GM19035 (cell line): ENCODE results near the gene PSMD9.
"Not testable (repeated sequence)": the region's sequence is repeated elsewhere in the genome, so short reads cannot be mapped to it uniquely, and the experiment has no call there.

ENCODE experiments used
- ATAC-seq: cut with Tn5 transposase; IDR thresholded peaks from one replicate; pipeline ENCODE4 v1.9.1; 2021; ENCODE audit not compliant: unreplicated experiment

PSMD9 gene

DNA sequence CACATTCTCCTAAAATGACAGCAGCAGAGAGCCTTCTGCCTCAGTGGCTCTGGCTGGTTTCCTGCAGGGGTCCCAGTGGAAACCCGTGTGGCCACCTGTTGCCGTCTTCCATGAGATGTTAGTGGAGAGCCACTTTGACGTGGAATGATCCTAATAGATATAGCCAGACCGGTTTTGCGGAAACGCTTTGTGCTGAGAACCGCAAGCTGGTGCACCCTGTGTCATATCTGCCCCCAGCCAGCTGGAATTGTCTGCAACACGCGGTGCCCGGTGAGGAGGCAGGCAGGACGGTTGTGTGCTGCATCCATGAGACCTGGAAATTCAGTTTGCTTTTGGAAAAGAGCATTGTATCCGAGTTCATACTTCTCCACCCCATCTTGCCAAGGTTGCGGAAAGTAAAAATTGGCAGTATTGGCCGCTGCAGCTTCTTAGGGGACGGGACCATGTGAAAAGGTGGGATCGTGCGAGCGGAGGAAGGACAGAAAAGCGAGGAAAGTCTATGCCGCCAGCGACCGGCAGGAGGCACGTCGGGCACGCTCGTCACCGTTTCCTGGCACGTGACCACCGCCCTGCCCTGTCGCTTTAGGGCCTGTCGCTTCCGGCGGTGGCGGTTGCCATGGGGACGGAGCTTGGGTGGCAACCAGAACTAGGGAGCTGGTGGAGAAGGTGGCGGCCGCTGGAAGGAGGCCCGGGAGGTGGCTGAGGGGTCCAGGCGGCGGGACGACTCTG, 29.5 kb downstream of the PSMD9 start, which contains the start of gene CFAP251:
Gene CFAP251, plus strand, starts transcription at position 643 of the 729 bp plus-strand sequence. CDS start 2,714 bp downstream, outside the sequence.
- ATAC-seq: peak; percentile 90

DNA sequence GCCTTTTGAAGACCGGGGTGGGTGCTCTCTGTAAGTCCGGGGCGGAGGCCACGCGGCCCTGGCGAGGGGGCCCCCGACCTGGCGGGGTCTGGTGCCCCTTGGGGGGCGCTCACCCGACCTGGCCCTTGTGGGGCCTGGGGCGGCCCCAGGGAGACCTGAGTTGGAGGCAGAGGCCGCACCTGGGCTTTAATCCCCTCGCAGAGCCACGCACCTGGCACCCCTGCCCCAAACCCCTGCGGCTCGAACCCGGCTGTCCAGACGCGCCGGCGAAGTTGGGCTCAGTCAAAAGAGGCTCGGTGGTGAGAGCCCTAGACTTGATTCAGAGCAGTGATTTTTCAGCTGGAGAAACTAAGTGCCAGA, 30.1 kb downstream of the PSMD9 start:
- ATAC-seq: peak; percentile 14

DNA sequence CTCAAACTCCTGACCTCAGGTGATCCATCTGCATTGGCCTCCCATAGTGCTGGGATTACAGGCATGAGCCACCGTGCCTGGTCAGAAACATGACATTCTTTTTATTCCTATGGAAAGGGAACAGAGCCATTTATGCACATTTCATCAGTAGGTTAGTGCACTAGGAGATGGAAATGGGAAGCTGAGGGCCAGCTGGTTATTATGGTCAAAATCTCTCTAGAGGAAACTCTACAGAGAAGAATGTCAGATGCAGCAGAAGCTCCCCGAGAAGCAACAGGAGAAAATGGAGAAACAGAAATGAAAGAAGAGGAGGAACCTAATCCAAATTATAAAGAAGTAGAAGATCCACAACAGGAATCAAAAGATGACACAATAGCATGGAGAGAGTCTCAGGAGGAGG, 32.5 kb downstream of the PSMD9 start:
- no peak for ATAC-seq

DNA sequence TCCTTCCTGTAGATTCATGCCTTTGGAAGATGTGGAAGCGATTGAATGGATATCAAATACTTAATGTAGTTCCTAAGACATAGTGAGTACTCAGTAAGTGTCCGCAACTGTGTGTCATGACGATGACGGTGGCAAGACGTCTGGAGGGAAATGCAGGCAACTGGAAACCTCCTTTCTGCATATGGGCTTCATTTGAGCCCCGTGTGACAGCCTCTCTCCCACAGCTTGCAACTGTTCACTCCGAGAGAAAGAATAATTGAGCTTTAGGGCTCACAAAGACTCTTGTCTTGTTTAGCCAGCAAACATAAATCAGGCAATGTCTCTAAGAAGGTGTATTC, 36.7 kb downstream of the PSMD9 start:
- ATAC-seq: no peak

DNA sequence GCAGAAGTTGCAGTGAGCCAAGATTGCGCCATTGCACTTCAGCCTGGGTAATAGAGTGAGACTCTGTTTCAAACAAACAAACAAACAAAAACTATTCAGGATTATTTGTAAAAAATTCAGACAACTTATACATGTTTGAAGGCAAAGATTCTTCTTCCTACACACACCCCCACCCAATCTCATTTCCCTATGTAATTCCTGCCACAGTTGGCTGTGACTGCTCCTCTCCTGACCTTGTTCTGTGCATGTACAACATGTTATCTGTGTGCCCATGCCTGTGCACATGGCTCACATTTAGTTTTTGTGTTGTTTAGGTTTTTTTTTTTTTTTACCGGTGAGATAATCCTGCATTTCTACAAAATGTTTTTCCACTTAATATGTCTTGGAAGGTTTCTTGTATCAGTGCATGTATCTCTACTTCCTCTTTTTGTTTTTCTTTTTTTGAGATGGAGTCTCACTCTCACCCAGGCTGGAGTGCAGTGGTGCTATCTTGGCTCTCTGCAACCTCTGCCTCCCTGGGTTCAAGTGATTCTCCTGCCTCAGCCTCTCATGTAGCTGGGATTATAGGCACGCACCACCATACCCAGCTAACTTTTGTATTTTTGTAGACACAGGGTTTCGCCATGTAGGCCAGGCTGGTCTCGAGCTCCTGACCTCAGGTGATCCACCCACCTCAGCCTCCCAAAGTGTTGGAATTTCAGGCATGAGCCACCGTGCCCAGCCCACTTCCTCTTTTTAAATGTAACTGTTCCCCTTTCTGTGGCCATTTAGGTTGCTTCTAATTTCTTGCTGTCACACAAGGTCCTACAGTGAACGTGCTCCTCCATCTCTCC, 38.5 kb downstream of the PSMD9 start:
- ATAC-seq: no peak

DNA sequence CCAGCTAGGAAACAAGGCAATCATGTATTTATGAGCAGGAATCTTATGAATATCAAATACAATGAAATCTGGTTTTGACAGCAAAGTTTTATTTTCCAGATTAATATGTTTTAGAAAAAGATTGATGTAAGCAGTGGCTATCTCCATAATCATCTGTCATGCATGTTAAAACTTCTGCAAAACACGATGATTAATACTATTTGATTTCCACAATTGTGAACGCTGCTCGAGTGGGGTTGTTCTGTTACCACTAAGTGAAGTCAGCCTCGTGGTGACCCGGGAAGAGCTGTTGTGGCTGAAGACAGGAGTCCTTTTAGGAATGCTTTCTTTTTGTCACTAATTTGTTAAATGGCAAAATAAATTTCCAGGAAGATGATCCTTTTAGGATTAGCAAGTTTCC, 39.2 kb downstream of the PSMD9 start:
- no peak for ATAC-seq

DNA sequence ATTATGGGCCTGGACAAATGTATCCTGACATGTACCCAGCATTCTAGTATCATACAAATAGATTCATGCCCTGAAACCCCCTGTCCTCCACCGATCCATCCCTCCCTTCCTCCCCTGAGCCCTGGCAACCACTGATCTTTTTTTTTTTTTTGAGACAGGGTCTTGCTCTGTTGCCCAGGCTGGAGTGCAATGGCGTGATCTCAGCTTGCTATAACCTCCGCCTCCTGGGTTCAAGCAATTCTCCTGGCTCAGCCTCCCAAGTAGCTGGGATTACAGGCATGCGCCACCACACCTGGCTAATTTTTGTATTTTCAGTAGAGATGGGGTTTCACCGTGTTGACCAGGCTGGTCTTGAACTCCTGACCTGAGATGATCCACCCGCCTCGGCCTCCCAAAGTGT, 41.0 kb downstream of the PSMD9 start:
- ATAC-seq: not testable (repeated sequence)

DNA sequence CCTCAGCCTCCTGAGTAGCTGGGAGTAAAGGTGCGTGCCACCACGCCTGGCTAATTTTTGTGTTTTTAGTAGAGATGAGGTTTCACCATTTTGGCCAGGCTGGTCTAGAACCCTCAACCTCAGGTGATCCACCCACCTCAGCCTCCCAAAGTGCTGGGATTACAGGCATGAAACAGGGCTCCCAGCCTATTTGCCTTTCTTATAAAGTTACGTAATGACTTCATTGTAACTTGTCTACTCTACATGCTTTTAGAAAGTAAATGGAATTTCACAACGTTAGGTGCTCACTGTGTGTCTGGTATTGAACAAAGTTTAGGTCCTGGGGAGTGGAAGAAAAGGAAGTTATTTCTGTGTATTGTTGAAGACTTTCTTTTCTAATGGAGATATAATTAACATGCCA, 42.3 kb downstream of the PSMD9 start:
- no peak for ATAC-seq

DNA sequence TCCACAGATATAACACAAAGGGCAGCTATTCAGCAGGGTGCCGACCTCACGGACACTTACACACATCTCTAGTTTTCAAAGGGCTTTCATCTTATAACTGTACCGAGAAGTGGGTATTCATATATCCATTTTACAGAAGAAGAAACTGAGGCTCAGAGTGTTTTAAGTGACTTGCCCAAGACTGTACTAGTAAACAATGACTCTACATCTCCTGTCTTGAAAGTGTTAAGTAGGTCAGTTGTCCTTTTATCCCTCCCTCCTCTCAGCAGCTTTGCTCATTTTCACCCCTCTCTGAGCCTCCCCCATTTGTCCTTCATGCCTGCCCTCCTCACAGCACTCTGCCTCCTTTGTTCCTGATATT, 43.6 kb downstream of the PSMD9 start:
- no peak for ATAC-seq

DNA sequence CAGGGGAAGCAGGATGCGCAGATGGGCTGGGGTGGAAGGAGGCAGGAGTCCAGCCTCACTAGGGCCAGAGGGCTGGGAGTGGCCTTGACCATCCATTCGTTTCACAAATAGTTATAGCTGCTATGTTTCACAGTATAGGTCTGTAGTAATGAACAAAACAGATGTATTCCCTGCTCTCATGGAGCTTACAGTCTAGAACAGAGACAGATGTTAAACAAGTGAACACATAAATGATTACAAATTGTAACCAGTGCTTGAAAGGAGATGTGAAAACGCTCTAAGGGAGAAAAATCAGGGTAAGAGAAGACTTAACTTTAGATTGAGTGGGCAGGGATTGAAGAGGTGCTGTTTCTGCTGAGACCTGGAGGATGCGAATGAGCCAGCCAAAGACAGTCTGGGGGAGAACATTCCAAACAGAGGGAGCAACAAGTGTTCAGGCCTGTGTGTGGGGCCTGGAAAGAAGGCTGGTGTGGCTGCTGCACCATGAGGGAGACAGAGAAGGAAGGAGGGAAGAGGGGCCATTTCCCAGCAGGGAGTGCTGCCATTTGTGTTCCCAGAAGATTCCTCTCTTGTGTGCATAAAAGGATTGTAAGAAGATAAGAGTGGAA, 44.4 kb downstream of the PSMD9 start:
- no peak for ATAC-seq

DNA sequence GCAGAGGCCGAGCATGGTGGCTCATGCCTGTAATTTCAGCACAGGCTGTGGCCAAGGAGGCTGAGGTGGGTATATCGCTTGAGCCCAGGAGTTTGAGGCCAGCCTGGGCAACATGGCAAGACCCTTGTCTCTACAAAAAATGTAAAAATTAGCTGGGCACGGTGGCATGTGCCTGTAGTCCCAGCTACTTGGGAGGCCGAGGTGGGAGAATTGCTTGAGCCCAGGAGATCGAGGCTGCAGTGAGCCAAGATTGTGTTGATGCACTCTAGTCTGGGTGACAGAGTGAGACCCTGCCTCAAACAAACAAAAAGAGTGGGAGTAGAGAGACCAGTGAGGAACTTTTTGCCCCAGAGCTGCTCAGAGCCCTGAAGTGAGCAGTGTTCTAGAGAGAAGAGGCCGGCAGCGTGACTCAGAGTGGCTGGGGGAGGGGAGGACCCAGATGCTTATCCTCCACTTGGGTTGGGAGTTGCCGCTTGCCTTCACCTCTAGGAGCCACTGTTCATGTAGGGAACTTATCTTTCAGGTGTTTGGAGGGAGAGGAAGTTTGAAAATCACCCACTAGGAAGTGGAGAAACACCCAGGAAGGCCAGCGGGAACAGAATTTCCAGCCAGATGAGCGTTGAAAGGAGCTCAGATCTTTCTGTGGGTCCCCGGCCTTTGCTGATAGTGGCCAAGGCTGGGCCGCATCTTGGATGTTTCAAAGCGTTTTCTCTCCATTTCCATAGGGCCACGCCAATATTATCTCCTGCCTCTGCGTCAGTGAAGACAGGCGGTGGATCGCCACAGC, 45.1 kb downstream of the PSMD9 start:
- no peak for ATAC-seq

DNA sequence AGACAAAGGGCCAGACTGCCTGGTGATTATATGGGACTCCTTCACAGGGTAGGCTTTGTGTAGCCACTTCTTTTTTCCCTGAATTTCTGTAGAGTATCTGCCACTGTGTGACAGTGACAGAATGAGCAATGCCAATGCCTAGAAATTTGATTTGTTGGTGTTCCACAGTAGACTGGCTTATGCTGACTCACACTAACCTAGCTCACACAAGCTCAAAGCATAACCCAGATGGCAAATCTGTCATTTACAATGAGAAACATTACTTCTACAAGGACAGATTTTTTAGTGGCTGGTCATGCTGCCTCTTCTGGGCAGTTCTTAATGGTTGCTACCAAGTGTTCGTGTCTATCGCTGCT, 45.7 kb downstream of the PSMD9 start:
- no peak for ATAC-seq

DNA sequence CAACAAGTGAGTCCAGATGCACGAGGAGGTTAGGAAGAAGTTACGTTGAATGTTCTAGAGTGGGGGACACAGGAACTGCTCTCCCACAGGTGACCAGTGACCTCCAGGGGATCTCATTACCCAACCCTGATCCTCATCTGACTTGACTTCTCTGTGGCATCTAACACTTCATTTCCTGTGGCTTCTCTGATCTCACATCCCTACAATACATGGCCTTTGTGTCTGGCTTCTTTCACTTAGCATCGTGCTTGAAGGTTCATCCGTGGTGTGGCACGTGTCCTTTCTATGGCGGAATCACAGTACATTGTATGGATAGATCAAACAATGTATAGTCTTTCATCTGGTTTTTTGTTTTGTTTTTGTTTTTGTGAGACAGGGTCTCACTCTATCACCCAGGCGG, 49.1 kb downstream of the PSMD9 start:
- ATAC-seq: no peak

DNA sequence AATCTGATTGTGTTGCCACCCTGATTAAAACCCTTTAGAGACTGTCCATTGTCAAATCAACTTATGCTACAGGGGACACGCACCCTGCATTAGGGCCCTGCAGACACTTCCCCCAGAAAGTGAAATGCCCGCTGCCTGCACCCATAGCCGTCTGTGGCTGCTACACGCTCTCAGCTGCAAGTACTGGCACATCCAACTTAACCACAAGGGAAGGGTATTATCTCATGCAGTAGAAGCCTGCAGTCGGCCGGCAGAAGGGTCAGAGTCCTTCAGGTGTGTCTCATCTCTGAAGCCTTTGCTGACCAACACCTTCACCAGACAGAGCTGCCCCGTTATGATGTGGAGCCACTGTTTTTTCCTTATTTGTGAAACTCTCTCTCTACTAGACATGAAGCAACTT, 50.6 kb downstream of the PSMD9 start:
- no peak for ATAC-seq

DNA sequence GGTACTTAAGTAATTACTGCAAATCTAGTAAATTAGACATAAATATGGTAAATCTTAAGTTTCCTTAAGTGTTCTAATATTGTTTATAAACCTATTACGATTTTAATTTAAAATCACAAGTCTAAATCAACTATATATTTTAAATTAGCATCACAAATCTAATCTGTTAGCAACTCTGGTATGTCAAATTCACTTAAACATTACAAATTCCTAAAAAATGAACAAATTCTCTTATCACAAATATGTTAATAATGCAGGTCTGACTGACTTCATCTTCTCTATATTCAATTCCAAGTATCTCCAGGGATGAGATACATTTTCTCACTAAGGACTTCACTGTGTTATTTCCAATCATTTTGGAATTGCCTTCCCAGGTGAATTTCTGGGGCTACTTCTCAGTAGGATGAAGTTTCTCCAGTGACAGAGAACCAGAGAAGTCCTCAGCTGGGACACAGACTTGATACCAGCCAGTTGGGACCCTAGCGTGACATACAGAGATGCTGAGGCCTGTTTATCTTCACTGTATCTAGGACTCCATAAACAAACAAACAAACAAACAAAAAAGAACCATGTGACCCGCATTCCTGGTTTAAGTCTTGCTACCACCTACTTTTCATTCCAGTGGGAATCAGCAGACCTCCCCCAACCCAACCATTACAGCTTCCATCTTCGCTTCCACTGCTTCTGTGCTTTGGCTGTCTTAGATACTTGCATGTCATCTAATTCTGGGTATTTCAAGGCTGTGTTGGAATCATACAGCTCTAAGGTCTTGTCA, 51.6 kb downstream of the PSMD9 start:
- no peak for ATAC-seq

DNA sequence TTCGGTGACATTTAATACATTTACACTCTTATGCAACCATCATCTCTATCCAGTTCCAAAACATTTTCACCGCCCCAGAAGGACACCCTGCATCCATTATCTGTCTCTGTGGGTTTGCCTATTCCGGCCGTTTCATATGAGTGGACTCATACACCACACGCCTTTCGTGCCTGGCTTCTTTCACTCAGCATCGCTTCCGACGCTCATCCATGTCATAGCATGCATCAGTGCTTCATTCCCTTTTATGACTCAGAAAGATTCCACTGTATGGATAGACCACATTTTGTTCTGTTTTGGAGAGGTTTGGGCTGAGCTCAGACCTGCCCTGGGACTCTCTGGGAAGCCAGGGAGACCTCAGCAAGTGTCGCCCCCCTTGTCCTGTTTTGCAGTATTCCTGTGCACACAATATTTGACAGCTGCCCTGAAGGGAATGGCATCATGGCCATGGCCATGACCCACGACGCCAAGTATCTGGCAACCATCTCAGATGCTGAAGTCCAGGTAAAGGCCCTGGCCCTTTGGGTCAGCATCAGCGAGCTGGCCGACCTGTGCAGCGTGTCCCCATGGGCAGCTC, 53.6 kb downstream of the PSMD9 start:
- ATAC-seq: no peak

DNA sequence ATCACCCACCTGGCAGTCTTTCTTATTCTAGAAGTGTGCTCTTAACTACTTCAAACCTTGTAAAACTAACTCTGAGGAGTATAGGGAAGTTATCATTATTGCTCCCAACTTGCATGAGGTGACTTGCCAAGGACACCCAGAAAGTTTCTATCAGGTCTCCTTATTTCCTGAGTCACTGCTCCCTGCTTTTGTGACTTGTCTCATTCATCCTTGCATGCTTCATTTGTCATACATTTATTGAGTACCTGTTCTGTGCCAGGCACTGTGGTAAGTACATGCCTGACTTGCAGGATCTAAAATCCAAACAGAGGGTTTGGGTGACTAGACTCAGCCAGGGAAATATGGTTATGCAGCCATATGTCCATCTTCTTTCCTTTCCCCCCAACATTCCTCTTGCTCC, 55.3 kb downstream of the PSMD9 start:
- ATAC-seq: no peak

DNA sequence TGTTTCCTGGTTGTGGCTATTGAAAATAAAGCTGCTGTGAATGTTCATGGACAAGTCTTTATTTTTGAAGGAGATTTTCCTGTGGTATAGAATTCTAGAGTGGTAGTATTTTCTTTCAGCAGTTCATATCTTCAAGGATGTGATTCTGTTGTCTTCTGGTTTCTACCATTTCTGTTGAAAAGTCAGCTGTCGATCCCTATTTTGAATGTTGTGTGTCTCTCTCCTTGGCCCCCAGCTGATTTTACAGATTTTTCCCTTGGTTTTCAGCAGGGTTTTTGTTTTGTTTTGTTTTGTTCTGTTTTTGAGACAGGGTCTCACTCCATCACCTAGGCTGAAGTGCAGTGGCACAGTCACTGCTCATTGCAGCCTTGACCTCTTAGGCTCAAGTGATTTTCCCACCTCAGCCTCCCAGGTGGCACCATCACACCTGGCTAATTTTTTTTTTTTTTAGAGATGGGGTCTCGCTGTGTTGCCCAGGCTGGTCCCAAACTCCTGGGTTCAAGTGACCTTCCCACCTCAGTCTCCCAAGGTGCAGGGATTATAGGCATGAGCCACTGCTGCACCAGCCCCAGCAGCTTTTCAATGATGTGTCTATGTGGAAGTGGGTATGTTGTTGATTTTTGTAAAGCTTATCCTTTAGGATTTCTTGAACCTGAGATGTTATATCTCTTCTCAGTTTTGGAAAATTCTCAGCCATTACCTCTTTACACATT, 57.9 kb downstream of the PSMD9 start:
- ATAC-seq: no peak

DNA sequence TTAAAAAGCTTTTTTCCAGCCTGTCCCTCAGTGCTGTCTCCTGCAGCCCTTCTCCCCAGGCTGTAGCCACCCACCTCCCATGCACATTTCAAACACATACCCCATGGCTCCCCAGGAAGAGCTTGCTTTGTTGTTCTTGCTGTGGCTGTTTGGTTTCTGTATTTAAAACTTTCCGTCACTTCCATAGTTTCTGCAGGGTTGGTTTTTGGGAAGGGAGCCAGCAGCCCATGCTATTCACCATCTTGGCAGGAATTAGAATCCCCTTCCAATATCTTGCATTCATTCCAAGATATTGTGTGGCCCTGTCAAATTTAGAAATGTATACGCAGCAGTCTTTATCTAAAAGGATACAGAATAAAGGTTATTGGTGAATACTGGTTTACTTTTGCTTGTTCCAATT, 59.4 kb downstream of the PSMD9 start:
- ATAC-seq: no peak
